Osteoblast (primary cell): ENCODE results near the gene GALP. TPM values are rescaled to one million over a fixed set of nuclear protein-coding genes. Genes with fewer than 3 reads are reported as not detected.
A peak's percentile ranks its signal among the peaks of the same experiment; 100 is the strongest.

Experiments used
- DNase-seq: peaks from one replicate; pipeline ENCODE4 v3.0.0; 2011; ENCODE audit warnings: low spot score, mixed read lengths; ENCODE audit not compliant: insufficient read length; ENCODE audit errors: missing footprints
- H2AFZ ChIP-seq: 2 replicates; pipeline ENCODE4 v1.6.0; 2011; ENCODE audit warnings: mild to moderate bottlenecking, low read length
- H3K27ac ChIP-seq: 2 replicates; pipeline ENCODE4 v1.5.1; 2011; ENCODE audit warnings: mild to moderate bottlenecking, low read depth, low read length, moderate library complexity
- H3K27me3 ChIP-seq: 2 replicates; pipeline ENCODE4 v1.6.0; 2012; ENCODE audit warnings: mild to moderate bottlenecking, control low read depth, inconsistent platforms, low read length, moderate library complexity; ENCODE audit not compliant: insufficient read depth
- H3K36me3 ChIP-seq: 2 replicates; pipeline ENCODE4 v1.5.1; 2011; ENCODE audit warnings: mild to moderate bottlenecking, low read length, control low read depth, moderate library complexity; ENCODE audit not compliant: insufficient read depth
- H3K4me1 ChIP-seq: 2 replicates; pipeline ENCODE4 v1.5.1; 2011; ENCODE audit warnings: mild to moderate bottlenecking, low read length, control low read depth, moderate library complexity; ENCODE audit not compliant: insufficient read depth
- H3K4me2 ChIP-seq: 2 replicates; pipeline ENCODE4 v1.6.0; 2011; ENCODE audit warnings: mild to moderate bottlenecking, low read length; ENCODE audit not compliant: insufficient read depth
- H3K4me3 ChIP-seq: fragments of 200-600 bp; sonication (generic); 3 replicates; pipeline ENCODE4 v1.5.1; 2012; ENCODE audit warnings: mild to moderate bottlenecking, low read length, inconsistent platforms; ENCODE audit not compliant: insufficient read depth
- H3K79me2 ChIP-seq: 2 replicates; pipeline ENCODE4 v1.6.0; 2012; ENCODE audit warnings: mild to moderate bottlenecking, low read length, control low read depth, inconsistent platforms; ENCODE audit not compliant: insufficient read depth
- H3K9me3 ChIP-seq: 2 replicates; pipeline ENCODE4 v1.5.1; 2011; ENCODE audit warnings: low read depth, low read length, control low read depth
- H4K20me1 ChIP-seq: 2 replicates; pipeline ENCODE4 v1.6.0; 2012; ENCODE audit warnings: mild to moderate bottlenecking, low read length, control low read depth; ENCODE audit not compliant: insufficient read depth
- CTCF ChIP-seq: IDR thresholded peaks from 2 replicates; pipeline ENCODE4 v1.5.1; 2011; ENCODE audit warnings: mild to moderate bottlenecking, low read depth, low read length, moderate library complexity; ENCODE audit errors: extremely low read depth
- total RNA-seq: library from RNA; depleted of rRNA; stranded (reverse); fragments of >200 nt; gene quantifications from 2 replicates; pipeline ENCODE4 v1.2.3, GENCODE V29; 2012

GALP gene
- total RNA-seq, 1 donor: not detected

GRCh38 chr19:56137405-56137804 is 38.4 kb upstream of the GALP start:
- H3K27me3 ChIP-seq: no peaks in the 10 kb centered on the region
- peak overlapping the region; percentile 62 for H2AFZ ChIP-seq
- H3K36me3 ChIP-seq: no peaks in the 10 kb centered on the region
- no peak overlapping the region for H3K4me2 ChIP-seq
- DNase-seq: peak; percentile 2
- no peaks in the 10 kb centered on the region for H3K9me3 ChIP-seq
- no peaks in the 10 kb centered on the region for H4K20me1 ChIP-seq
- peaks cover 6% of the 10 kb centered on the region for H3K79me2 ChIP-seq
- H3K4me3 ChIP-seq: no peak overlapping the region
- peaks cover 23% of the 10 kb centered on the region for H3K4me1 ChIP-seq
- H3K27ac ChIP-seq: no peak overlapping the region
- no peak for TF ChIP-seq CTCF

- Histone ChIP-seq H4K20me1 (no peaks in the 10 kb centered on the region), H3K27ac (no peak overlapping the region), H3K79me2 (peaks cover 11% of the 10 kb centered on the region), H3K4me2 (no peak overlapping the region), H2AFZ (no peak overlapping the region), H3K27me3 (no peaks in the 10 kb centered on the region), H3K9me3 (no peaks in the 10 kb centered on the region), H3K4me1 (peaks cover 20% of the 10 kb centered on the region), H3K36me3 (no peaks in the 10 kb centered on the region), H3K4me3 (no peak overlapping the region)
- no peak for TF ChIP-seq CTCF
- no peak for DNase-seq
Measured at GRCh38 chr19:56138069-56138468, 37.7 kb upstream of the GALP start.

GRCh38 chr19:56139847-56140582 is 35.8 kb upstream of the GALP start:
- H4K20me1 ChIP-seq: no peaks in the 10 kb centered on the region
- peak; percentile 48 for DNase-seq
- H3K4me2 ChIP-seq: peak overlapping the region; percentile 90
- H3K9me3 ChIP-seq: no peaks in the 10 kb centered on the region
- TF ChIP-seq CTCF: no peak
- no peaks in the 10 kb centered on the region for H3K36me3 ChIP-seq
- H3K27me3 ChIP-seq: no peaks in the 10 kb centered on the region
- peak overlapping the region; percentile 93 for H2AFZ ChIP-seq
- peak overlapping the region; percentile 62 for H3K27ac ChIP-seq
- H3K4me1 ChIP-seq: peaks cover 14% of the 10 kb centered on the region
- H3K4me3 ChIP-seq: peak overlapping the region; percentile 76
- peaks cover 27% of the 10 kb centered on the region for H3K79me2 ChIP-seq

GRCh38 chr19:56140583-56141416 is 35.0 kb upstream of the GALP start, which contains the start of gene ZNF444:
Gene ZNF444 (plus strand): TSS chr19:56141287. CDS start chr19:56146912, 5,625 bp downstream.
- H3K4me2 ChIP-seq: peak within 1 kb of the TSS; percentile 90
- peaks cover 27% of the 10 kb centered on the region for H3K79me2 ChIP-seq
- H3K4me1 ChIP-seq: peaks cover 14% of the 10 kb centered on the region
- no peaks in the 10 kb centered on the region for H4K20me1 ChIP-seq
- no peaks in the 10 kb centered on the region for H3K9me3 ChIP-seq
- no peak for TF ChIP-seq CTCF
- DNase-seq: peak; percentile 100
- no peaks in the 10 kb centered on the region for H3K27me3 ChIP-seq
- H3K4me3 ChIP-seq: peak within 1 kb of the TSS; percentile 76
- H2AFZ ChIP-seq: peak within 1 kb of the TSS; percentile 93
- H3K27ac ChIP-seq: peak within 1 kb of the TSS; percentile 62
- no peaks in the 10 kb centered on the region for H3K36me3 ChIP-seq
